Measurements from ENCODE around the gene MAP1S.

The MAP1S gene

GRCh38 chr19:17688853-17689595, 30.3 kb upstream of the MAP1S start:
- DNase-seq (ENCODE audit: low read depth) = no peak

GRCh38 chr19:17692566-17692965, 26.7 kb upstream of the MAP1S start:
- DNase-seq (ENCODE audit: low read depth) = no peak

GRCh38 chr19:17695198-17695597, 24.1 kb upstream of the MAP1S start:
- DNase-seq (ENCODE audit: low read depth) = no peak

GRCh38 chr19:17703824-17704463, 15.3 kb upstream of the MAP1S start:
- peak; percentile 55 for DNase-seq (ENCODE audit: low read depth)

- no peak for DNase-seq (ENCODE audit: low read depth)
These were observed 12.5 kb upstream of the MAP1S start for GRCh38 chr19:17706750-17707181.

GRCh38 chr19:17711851-17712250, 7.4 kb upstream of the MAP1S start:
- DNase-seq (ENCODE audit: low read depth) = no peak

GRCh38 chr19:17716309-17716929, 2.9 kb upstream of the MAP1S start:
- DNase-seq (ENCODE audit: low read depth) = no peak

- no peak for DNase-seq (ENCODE audit: low read depth)
These were observed 732 bp upstream of the MAP1S start for GRCh38 chr19:17718550-17718946.

GRCh38 chr19:17719730-17720400, 585 bp downstream of the MAP1S start:
- peak; percentile 26 for DNase-seq (ENCODE audit: low read depth)

- DNase-seq (ENCODE audit: low read depth) = no peak
These were observed 1.2 kb downstream of the MAP1S start for GRCh38 chr19:17720440-17720839.

GRCh38 chr19:17721111-17721628, 1.9 kb downstream of the MAP1S start:
- no peak for DNase-seq (ENCODE audit: low read depth)

GRCh38 chr19:17721821-17722220, 2.5 kb downstream of the MAP1S start:
- no peak for DNase-seq (ENCODE audit: low read depth)

- no peak for DNase-seq (ENCODE audit: low read depth)
These were observed 3.5 kb downstream of the MAP1S start for GRCh38 chr19:17722655-17723240.

- no peak for DNase-seq (ENCODE audit: low read depth)
These were observed 5.4 kb downstream of the MAP1S start for GRCh38 chr19:17724655-17725054.

- no peak for DNase-seq (ENCODE audit: low read depth)
These were observed 6.3 kb downstream of the MAP1S start for GRCh38 chr19:17725422-17726078.

- no peak for DNase-seq (ENCODE audit: low read depth)
These were observed 7.0 kb downstream of the MAP1S start for GRCh38 chr19:17726136-17726741.

GRCh38 chr19:17726964-17727773, 7.9 kb downstream of the MAP1S start:
- no peak for DNase-seq (ENCODE audit: low read depth)

GRCh38 chr19:17727843-17728242, 8.6 kb downstream of the MAP1S start:
- DNase-seq (ENCODE audit: low read depth) = no peak

- DNase-seq (ENCODE audit: low read depth) = no peak
These were observed 13.8 kb downstream of the MAP1S start for GRCh38 chr19:17733127-17733526.

- no peak for DNase-seq (ENCODE audit: low read depth)
These were observed 14.9 kb downstream of the MAP1S start for GRCh38 chr19:17734146-17734545.
